ENCODE measurements around the gene IL1A.

GRCh38 chr2:112825706-112826105 lies 41.4 kb upstream of the IL1A start:
- no peak for TF ChIP-seq CTCF (IDR thresholded peaks at IDR 0.05)
- no peak for TF ChIP-seq EZH2phosphoT487 (IDR thresholded peaks at IDR 0.05)
